Stimulated activated CD8-positive, alpha-beta memory T cell treated with anti-CD3 and anti-CD28 coated beads, Interleukin-7, amount 100 ng/mL, for 1 hour (primary cell): ENCODE results near the gene TENT5C.

Source experiments
- DNase-seq, 2 donors: peaks; one replicate each; pipeline ENCODE4 v3.0.0-alpha.2; 2020; ENCODE audit warnings: low read depth in 2 of 2

TENT5C gene

DNA sequence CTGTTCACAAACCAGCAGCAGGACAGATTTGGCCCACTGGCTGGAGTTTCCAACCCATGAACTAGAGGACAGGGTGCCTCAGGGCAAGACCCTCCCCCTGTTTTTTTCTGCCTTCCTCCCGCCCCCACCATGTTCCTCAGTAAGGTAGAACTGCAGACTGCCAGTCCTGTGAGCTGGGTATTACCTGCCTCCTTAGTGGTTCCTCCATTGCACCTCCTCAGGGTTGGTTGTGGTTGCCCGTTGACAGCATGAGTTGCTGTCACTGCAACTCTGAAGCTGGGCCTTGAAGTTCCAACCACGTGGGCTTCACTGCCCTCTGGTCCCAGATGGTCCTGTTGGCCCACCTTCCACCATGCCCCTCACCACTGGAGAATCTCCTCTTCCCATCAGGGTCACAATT is 28.8 kb downstream of the TENT5C start:
- DNase-seq, result no peak

DNA sequence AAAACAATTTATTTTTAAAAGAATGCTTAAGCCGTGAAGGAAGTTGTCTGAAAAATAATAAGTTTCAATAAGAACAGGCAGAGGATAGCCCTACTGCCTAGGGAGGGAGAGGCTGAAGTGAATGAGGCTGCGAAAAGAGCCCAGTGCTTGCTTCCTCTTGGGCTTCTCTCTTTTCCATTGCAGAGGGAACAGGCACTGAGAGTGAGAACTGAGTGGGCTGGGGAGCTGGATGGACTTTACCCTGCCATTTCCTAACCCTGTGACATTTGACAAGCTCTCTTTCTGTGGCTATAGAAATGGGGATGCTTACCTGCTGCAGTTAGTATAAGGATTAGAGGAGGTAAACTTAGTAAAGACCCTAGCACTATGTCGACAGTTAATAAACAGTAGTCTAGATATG is 30.0 kb downstream of the TENT5C start:
- DNase-seq, result no peak

DNA sequence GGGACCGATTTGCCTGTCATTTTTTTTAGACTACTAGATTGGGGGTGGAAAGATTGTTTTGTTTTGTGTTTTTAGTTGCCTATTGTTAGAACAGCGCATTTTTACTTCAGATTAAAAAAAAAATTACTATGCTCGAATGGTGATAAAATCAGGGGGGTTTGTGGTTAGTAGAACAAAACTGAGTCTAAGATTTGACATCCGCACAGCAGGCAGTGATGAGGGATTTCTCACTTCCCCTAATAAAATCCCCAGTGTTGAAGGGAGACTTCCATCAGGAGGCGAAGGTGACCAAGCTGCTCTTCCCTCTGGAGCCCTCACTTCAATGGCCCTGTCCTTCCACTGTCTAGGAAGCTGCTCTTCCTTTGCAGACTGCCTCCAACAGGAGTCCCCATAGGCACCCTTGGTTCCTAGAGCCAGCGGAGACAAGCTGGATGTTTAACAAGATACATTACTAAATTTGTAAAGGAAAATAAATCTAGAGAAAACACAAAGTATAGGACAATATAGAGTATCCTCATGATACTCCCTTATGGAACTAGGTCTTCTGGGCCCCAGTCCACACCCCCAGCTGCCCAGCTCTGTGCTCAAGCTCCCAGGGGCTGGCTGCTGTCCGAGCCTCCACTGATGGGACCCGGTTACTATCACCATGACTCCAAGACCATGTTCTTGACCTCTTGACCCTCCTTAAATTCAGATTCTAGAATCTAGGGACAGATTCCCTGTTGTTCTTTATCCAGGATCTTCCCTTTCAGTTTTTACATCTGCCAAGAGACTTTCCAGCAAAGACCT is 31.0 kb downstream of the TENT5C start:
- DNase-seq, result no peak

DNA sequence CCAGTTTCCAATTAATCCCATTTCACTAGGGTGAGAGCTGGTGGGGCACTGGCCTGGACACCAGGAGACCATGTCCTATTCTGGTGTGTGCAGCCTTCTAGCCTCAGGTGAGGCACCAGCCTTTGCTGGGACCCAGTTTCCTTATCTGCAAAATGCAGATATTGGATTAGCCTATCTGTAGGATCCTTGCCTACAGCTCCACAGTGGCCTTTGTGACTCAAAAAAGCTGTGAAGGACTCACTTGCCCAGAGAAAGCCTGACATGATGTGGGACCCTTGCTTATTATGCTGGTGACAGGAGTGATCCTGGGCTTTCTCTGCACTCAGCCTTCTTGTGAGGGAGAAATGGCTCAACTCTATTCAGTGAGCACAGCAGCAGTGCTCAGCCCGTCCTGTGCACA is 32.3 kb downstream of the TENT5C start:
- DNase-seq, result no peak

DNA sequence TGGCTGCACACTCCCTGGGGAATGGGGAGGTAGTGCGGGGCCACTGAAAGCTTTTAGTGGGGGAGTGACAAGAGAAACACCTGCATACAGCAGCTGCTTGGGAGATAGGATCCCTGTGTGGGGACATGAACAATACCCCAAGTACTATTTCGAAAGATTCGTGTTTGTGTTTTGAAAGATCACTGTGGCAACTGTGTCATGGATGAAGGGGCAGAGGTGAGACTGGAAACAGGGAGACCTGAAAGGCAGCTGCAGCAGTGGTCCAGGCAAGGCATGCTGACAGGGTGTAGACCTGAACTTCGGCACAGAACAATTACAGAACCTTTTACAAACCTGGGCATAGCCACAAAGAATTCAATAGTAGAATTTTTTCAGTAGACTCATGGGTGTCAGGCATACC is 32.9 kb downstream of the TENT5C start:
- DNase-seq, result no peak

DNA sequence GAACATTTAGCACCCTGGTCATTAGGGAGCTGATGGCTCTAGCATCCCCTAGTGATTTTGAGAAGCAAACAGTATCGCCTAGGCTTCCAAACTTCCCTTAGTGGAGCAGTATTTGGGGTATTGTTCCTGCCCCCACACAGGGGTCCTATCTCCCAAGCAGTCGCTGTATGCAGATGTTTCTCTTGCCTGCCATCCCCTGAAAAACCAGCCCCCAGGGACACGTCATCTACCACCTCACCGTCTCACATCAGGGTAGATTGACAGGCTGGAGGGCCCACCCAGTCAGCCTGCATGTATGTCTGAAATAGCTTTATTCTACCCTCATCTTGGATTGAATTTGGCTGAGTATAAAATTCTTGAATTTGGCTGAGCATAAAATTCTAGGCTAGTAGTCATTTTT is 33.9 kb downstream of the TENT5C start:
- DNase-seq, result no peak

DNA sequence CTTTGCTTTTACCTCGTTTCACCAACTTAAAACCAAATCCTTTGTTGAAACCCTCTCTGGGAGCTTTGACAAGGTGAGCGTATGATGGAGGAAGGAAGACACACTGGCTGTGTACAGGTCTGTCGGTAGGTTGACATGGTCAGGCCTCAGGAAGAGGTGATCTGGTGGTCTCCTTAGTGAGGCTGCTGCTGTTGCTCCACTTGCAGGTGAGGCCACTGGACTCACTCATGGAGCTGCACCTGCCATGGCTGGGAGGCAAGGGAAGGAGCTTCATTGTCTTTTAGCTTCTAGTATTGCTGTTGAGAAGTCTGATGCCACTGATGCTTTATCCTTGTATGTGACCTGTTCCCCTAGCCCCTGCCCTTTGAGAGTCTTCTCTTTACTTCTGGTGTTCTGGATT is 35.7 kb downstream of the TENT5C start:
- DNase-seq, result no peak

DNA sequence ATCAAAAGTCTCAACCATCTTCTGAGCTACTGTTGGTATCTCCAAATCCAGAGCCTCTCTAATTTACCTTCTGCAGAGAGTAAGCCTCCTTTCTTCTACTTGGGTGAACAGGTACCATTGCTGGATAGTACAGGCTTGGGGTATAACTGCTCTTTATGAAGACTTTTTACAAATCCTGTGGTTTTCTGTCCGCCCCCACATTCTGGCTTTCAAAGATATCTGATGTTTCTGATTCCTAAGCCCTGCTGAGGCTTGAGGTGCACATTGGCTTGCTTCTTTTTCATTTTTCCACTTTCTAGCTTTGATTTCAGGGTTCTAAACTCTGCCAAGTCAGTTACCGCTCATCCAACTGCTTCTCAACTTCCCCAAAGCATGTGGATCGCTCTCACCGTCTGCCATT is 37.1 kb downstream of the TENT5C start:
- DNase-seq, result no peak

DNA sequence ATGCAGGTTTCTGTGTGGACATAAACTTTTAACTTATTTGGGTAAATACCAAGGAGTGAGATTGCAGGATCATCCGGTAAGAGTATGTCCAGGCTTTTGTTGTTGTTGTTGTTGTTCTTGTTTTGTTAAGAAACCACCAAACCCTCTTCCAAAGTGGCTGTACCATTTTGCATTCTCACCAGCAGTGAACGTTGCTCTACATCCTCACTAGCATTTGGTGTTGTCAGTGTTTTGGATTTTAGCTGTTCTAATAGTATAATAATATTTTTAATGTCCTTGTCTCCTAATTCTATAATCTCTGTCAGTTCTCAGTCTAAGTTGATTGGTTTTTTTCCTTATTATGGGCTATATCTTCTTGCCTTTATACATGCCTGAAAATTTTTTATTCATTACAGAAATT is 37.8 kb downstream of the TENT5C start:
- DNase-seq, result no peak

DNA sequence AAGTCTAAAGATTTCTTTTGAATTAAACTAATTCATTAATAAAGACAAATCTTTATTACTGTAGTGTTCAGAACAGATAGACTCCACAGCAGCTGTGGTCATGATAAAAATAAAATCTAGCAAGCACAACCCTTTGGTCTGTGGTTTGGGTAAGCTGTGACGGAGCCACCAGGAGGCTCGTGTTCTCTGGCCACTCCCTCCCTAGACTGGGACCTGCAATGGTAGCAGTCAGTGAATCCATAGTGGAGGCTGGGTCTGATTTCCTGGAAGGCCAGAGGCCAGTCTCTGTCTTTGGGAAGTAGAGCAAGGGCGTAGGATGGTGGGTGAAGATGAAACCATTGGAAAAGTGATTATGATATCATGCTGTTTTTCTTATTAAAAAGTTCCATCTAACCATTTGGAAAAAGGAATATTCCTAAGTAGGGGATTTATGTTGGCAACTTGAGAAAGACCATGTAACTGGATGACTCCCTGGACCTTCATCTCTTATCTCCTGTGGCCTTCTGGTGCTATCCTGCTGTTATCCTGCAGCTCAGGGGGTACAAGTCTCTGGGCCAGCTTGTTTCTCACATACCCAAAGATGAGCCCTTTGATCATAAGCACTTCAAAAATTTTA is 39.0 kb downstream of the TENT5C start:
- no peak for DNase-seq

DNA sequence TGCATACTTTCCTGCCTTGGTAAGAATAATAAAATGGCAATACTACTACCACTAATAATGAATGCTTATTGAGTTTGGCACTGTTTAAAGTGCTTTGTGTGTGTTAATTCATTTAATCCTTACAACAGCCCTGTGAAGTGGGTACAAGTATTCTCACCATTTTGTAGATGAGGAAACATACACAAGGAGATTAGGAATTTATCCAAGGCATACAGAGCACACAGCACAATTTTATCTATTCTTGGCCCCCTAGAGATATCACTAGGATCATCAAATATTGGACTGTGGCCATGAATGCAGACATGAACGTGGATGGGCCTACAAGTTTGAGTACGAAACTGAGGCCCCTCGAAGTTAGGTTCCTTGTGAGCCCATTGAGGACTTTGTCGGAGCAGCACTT is 39.5 kb downstream of the TENT5C start:
- DNase-seq, result no peak

DNA sequence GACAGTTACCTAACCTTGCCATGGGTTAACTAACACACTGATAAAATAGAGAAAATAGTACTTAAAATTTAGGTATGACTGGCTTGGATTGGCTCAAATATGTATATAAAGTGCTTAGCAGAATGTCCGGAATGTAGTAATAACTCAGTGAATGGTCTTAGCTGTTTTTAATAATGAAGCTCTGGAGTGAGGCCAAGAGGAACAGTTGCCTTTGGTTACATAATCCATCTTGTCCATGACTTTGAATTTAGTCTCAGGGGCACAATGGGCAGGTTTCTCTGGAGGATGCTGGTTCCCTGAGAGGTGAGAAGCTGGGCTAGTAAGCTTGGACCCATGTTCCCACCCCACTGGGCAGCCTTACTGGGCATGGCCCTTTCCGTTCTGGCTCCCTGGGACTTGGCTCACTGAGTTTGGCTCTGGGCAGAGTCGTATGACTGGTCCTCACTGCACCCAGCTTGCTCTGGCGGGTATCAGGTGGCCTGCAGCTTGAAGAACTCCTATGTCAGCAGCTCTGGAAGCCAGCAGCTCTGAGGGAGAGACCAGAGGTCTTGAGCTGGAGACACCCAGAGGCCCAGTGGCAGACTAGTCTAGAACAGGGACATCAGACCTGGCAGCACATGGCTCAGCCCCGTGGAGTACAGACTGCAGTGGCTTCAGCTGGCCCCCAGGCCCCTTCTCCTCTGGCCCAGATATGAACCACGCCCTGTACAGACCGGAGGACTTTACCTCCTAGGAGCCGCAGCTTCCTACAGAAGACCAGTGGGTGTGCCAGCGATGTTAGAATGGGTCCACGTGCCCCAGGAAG is 40.4 kb downstream of the TENT5C start:
- no peak for DNase-seq

DNA sequence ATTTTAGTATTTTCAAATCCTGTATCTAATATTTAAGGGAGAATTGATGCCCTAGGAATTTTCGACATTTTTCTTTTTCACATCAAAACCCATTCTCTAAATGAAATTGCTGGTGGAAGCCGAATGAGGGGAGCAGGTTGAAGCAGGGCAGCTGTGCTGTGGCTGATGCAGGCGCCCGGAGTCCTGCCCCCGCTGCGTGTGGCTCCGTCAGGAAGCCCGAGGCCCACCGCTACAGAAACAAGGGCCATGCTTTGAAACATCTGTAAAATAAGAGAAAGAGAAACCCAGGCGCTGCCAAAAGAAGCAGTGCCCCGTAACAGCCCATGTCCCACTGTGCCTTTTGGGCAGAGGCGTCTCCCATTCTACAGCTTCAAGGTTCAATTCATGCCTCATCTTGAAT is 41.1 kb downstream of the TENT5C start:
- no peak for DNase-seq

DNA sequence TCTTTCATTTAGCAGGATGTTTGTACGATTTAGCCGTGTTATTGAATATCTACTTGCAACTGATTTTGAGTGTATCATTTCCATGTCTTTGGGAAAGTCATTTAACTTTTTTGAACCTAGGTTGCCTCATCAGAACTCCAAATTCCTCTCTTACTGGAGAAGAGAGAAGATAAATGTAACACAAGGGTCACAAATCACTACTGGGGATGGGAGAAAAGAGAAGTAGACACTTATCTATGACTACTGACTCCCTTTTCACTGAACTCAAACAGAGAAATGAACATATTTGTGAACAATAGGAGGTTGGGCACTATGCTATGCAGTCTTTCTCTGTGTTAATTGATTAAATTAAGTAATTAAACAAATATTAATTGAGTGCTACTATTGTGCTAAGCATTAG is 42.2 kb downstream of the TENT5C start:
- no peak for DNase-seq

DNA sequence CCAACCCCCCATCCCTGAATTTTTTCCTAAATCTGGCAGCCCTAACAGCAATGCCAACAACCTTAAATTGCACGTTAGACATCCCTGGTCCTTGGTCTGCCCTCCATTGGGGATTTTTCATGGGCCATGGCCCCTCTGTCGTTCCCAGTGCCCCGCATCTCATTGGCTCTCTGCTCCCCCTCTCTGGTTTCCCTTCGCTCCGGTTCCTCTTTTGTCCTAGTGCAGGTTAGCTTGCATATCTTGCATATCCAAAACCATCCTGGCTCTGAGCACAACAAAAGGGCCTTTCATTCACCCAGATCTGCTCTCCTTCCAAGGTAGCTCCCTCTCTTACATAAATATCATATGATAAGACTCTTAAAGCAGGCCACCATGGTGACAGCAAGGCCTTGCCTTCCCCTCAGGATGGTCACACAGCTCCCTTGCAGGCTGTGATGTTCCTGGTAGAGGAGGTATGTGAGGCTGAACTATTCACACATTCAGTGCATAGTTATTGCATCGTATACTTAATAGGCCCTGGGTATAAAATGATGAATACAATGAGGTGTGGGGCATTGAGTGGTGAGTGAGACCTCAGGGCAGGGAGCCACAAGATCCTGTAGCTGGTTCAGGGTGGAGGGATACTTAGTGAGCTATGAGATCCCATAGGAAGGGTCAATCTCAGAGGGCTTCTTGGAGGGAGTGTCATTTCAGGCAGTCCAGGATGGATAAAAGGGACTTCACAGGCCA is 45.2 kb downstream of the TENT5C start:
- DNase-seq, result no peak

DNA sequence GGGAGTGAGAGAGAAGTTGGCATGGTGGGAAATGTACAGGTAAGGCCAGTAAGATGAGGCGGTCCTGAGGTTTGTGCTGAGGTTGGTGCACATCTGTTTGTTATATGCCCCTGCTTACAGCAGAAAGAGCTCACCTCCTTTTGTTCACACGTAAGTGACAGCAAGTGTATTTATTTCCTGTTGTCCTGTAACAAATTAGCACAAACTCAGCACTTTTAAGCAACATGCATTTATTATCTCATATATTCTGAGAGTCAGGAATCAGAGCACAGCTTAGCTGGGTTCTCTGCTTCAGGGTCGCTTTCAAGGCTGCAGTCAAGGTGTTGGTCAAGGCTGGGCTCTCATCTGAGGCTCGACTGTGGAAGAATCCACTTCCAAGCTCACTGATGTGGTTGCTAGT is 45.8 kb downstream of the TENT5C start:
- no peak for DNase-seq

DNA sequence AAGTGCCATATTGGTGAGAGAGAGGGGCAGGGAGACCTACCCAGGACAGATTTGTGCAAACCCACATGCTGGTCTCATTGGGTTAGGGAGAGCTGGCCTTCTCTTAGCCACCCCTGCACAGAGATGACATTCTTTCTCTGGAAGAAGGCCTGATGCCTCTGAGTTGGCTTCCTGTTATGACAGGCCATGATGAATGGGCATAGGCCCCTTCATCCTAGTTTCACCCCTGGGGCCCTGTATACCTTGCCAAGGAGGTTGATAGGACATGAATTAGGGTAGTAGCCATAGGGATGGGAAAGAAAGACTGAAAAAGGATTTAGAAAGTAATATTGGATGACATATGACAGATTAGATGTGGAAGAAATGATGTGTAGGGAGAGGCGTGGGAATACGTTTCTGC is 46.6 kb downstream of the TENT5C start:
- no peak for DNase-seq

DNA sequence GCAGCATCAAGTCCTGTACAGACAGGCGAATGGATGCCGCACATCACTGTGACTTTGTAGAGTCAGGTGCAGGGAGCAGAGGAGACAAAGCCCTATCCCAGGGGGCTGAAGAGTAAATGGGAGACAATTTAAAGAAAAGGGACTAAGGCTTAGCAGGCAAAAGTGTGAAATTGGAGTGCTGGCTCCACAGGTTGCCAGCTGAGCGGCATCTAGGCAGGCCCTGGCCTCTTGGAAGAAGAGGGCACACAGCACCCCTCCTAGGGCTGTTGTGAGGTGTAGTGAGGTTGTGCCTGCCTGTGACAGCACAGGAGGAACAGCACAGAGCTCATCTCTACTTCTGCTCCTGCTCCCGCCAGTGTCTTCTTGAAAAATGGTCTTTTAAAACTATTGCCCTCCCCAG is 47.3 kb downstream of the TENT5C start:
- no peak for DNase-seq

DNA sequence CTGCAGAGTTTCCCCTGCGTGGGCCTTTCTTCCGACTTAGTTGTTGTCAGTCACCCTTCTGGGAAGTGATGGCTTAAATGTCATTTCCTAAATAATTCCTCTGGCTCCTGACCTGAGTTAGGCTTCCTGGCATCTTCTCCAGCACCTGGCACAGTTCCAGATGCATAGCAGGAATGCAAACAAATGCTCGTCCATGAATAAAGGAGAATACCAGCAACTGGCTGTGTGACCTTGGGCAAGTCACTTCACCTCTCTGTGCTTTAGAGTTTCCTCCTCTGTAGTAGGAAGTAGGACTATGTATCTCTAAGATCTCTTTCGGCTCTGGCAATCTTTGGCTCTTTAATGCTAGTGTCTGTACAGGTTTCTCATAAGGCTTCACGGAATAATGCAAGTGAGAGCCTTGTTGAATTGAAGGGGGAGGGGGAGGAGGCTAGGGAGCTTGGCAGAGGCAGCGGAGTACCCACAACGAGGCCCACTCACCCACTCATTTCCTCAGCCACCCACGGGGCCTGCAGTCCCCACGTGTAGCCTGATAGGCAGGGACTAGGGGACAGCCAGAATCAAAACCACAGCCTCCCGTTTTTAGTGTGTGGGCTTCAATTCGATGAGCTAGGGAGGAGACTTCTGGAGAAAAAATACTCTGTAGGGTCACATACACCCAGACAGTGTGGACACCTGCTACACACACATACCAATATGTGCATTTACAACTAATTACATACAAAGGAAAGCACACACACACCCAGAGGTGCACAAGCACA is 48.1 kb downstream of the TENT5C start:
- DNase-seq, result no peak

DNA sequence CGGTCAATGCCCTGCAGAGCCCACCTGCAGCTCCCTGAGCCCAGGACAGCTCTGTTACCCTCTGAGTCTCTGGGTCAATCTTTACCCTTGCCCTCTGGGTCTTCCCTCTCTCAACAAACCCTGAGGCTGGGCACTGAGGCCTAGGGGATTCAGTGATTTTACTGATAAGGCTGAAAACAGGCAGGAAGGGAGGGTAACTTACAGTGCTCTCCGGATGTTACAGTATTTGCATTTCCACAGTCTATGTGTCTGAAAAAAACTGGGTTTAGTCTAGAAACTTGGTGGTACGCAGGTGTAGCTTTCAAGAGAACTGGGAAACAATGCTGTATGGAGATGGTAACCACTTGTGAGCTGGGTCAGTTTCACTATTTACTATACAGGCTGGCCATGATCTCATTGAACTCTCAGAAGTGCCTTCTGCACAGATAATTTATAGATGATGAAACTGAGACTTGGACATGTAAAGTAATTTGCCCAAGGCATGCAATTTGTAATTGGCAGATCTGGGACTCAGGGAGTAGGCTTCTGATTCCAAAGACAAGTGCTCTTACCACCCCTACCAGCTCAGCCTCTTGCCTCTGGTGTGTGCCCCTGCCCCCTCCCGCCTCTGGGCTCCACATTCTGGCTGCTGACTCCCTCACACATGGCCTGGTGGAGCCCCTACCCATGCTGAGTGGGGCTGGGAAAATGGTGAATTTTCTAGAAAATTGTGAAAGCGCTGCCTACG is 48.8 kb downstream of the TENT5C start:
- DNase-seq, result no peak

DNA sequence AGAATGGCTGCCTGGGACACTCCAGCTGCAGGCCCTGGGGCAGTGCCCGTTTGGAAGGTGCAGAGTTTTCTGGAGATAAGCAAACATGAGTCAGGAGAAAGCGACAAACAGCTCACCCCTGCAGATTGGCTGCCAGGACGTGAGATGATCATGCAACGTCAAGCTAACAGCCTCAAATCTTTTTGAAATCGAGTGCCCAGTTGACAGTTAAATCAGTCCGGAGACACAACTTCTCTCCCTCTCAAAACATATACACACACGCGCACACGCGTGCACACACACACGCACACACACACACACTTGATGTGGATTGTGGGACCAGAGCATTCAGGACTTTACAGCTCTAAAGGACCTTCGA is 49.4 kb downstream of the TENT5C start:
- DNase-seq, result no peak
